Fibroblast of the aortic adventitia (primary cell): Measurements from ENCODE around the gene DDC. TPM values are rescaled to one million over a fixed set of nuclear protein-coding genes. Genes with fewer than 3 reads are reported as not detected.
"Not testable (repeated sequence)": the region's sequence is repeated elsewhere in the genome, so short reads cannot be mapped to it uniquely, and the experiment has no call there.

Experiments used
- DNase-seq: peaks from one replicate; pipeline ENCODE4 v3.0.0-alpha.2; 2010; ENCODE audit warnings: low read depth
- H3K4me3 ChIP-seq: 2 replicates; pipeline ENCODE4 v1.5.1; 2011; ENCODE audit warnings: low read depth, mild to moderate bottlenecking, control low read depth, low read length, moderate library complexity
- CTCF ChIP-seq: IDR thresholded peaks from 2 replicates; pipeline ENCODE4 v1.5.1; 2011; ENCODE audit warnings: mild to moderate bottlenecking, low read length, control low read depth, inconsistent platforms; ENCODE audit not compliant: insufficient read depth
- total RNA-seq: library from RNA; depleted of rRNA; stranded (reverse); fragments of >200 nt; gene quantifications from 2 replicates; pipeline ENCODE4 v1.2.3, GENCODE V29; 2012; ENCODE audit warnings: low replicate concordance

The DDC gene
- total RNA-seq, 1 donor: not detected

- TF ChIP-seq CTCF: no peak
- no peak overlapping the region for H3K4me3 ChIP-seq
- DNase-seq: no peak
These were observed 14.9 kb upstream of the DDC start for GRCh38 chr7:50580057-50580456.

GRCh38 chr7:50578105-50578504 lies 12.9 kb upstream of the DDC start:
- not testable (repeated sequence) for DNase-seq, H3K4me3 ChIP-seq

GRCh38 chr7:50577569-50577968 lies 12.4 kb upstream of the DDC start:
- no peak for DNase-seq
- TF ChIP-seq CTCF: no peak
- no peak overlapping the region for H3K4me3 ChIP-seq

GRCh38 chr7:50576388-50576787 lies 11.2 kb upstream of the DDC start:
- not testable (repeated sequence) for H3K4me3 ChIP-seq, DNase-seq

GRCh38 chr7:50567715-50568261 lies 2.6 kb upstream of the DDC start:
- no peak for TF ChIP-seq CTCF
- H3K4me3 ChIP-seq: no peak overlapping the region
- DNase-seq: no peak

- no peak for TF ChIP-seq CTCF
- DNase-seq: no peak
- no peak overlapping the region for H3K4me3 ChIP-seq
These were observed 772 bp upstream of the DDC start for GRCh38 chr7:50565977-50566376.

- DNase-seq: no peak
- TF ChIP-seq CTCF: no peak
- H3K4me3 ChIP-seq: no peak overlapping the region
These were observed 333 bp upstream of the DDC start for GRCh38 chr7:50565559-50565916.

GRCh38 chr7:50564171-50564570 lies 1.0 kb downstream of the DDC start:
- DNase-seq: no peak
- no peak for TF ChIP-seq CTCF
- H3K4me3 ChIP-seq: no peak overlapping the region
